Measurements from ENCODE around the gene GPR158. TPM values are rescaled to one million over a fixed set of nuclear protein-coding genes. Genes with fewer than 3 reads are reported as not detected.

The GPR158 gene
- total and polyA plus RNA-seq, 2 donors from 2014 or later, result 0.09 to 0.22 TPM

GRCh38 chr10:25483999-25484398, 309.2 kb downstream of the GPR158 start:
- Histone ChIP-seq H3K36me3 (ENCODE audit: control insufficient read depth in 2 of 3, insufficient read depth in 3 of 3, low read length in 3 of 3) (no peaks in the 10 kb centered on the region), H3K4me3 (ENCODE audit: low read length in 3 of 3) (no peak overlapping the region), H3K27ac (ENCODE audit: low read depth in 2 of 2, low read length in 2 of 2) (no peak overlapping the region), H3K27me3 (ENCODE audit: control insufficient read depth, insufficient read depth, low read length) (no peaks in the 10 kb centered on the region), H3K4me1 (ENCODE audit: control insufficient read depth in 2 of 3, insufficient read depth in 2 of 3, low read depth in 1 of 3, low read length in 3 of 3) (no peaks in the 10 kb centered on the region), H3K9me3 (ENCODE audit: control insufficient read depth in 2 of 3, insufficient read depth in 1 of 3, low read length in 3 of 3) (peaks cover 0 to 9% (median 0%) of the 10 kb centered on the region in 3 donors), H3K9ac (ENCODE audit: low read length in 3 of 3) (no peak overlapping the region)
- FAIRE-seq (no peak), DNase-seq (no peak)
- intact Hi-C loops (cut with DNase I), result no loop called here
- TF ChIP-seq CTCF (IDR thresholded peaks at IDR 0.05; ENCODE audit: borderline replicate concordance, extremely low read depth, insufficient read depth), result no peak

GRCh38 chr10:25487266-25487665, 312.5 kb downstream of the GPR158 start:
- no peaks in the 10 kb centered on the region for H3K27me3 ChIP-seq (ENCODE audit: control insufficient read depth, insufficient read depth, low read length)
- H3K9ac ChIP-seq (ENCODE audit: low read length in 3 of 3), result no peak overlapping the region
- intact Hi-C loops (cut with DNase I), result no loop called here
- H3K27ac ChIP-seq (ENCODE audit: low read depth in 2 of 2, low read length in 2 of 2), result no peak overlapping the region
- FAIRE-seq (no peak), DNase-seq (no peak)
- H3K4me3 ChIP-seq (ENCODE audit: low read length in 3 of 3), result no peak overlapping the region
- peaks cover 0 to 9% (median 0%) of the 10 kb centered on the region in 3 donors for H3K9me3 ChIP-seq (ENCODE audit: control insufficient read depth in 2 of 3, insufficient read depth in 1 of 3, low read length in 3 of 3)
- no peaks in the 10 kb centered on the region for H3K4me1 ChIP-seq (ENCODE audit: control insufficient read depth in 2 of 3, insufficient read depth in 2 of 3, low read depth in 1 of 3, low read length in 3 of 3)
- no peak for TF ChIP-seq CTCF (IDR thresholded peaks at IDR 0.05; ENCODE audit: borderline replicate concordance, extremely low read depth, insufficient read depth)
- H3K36me3 ChIP-seq (ENCODE audit: control insufficient read depth in 2 of 3, insufficient read depth in 3 of 3, low read length in 3 of 3), result no peaks in the 10 kb centered on the region

GRCh38 chr10:25492040-25492439, 317.2 kb downstream of the GPR158 start:
- no peaks in the 10 kb centered on the region for H3K9me3 ChIP-seq (ENCODE audit: control insufficient read depth in 2 of 3, insufficient read depth in 1 of 3, low read length in 3 of 3)
- no peak overlapping the region for H3K4me3 ChIP-seq (ENCODE audit: low read length in 3 of 3)
- intact Hi-C loops (cut with DNase I), result no loop called here
- H3K27ac ChIP-seq (ENCODE audit: low read depth in 2 of 2, low read length in 2 of 2), result no peak overlapping the region
- H3K36me3 ChIP-seq (ENCODE audit: control insufficient read depth in 2 of 3, insufficient read depth in 3 of 3, low read length in 3 of 3), result no peaks in the 10 kb centered on the region
- no peak for TF ChIP-seq CTCF (IDR thresholded peaks at IDR 0.05; ENCODE audit: borderline replicate concordance, extremely low read depth, insufficient read depth)
- no peak overlapping the region for H3K9ac ChIP-seq (ENCODE audit: low read length in 3 of 3)
- no peak for FAIRE-seq
- no peaks in the 10 kb centered on the region for H3K27me3 ChIP-seq (ENCODE audit: control insufficient read depth, insufficient read depth, low read length)
- no peak for DNase-seq
- no peaks in the 10 kb centered on the region for H3K4me1 ChIP-seq (ENCODE audit: control insufficient read depth in 2 of 3, insufficient read depth in 2 of 3, low read depth in 1 of 3, low read length in 3 of 3)

GRCh38 chr10:25492680-25493079, 317.9 kb downstream of the GPR158 start:
- intact Hi-C loops (cut with DNase I), result no loop called here
- H3K9ac ChIP-seq (ENCODE audit: low read length in 3 of 3), result no peak overlapping the region
- FAIRE-seq, result peak; percentile 32

More at GRCh38 chr10:25492680-25493079, 317.9 kb downstream of the GPR158 start:
- DNase-seq, result no peak
- no peaks in the 10 kb centered on the region for H3K27me3 ChIP-seq (ENCODE audit: control insufficient read depth, insufficient read depth, low read length)
- no peak for TF ChIP-seq CTCF (IDR thresholded peaks at IDR 0.05; ENCODE audit: borderline replicate concordance, extremely low read depth, insufficient read depth)
- no peaks in the 10 kb centered on the region for H3K4me1 ChIP-seq (ENCODE audit: control insufficient read depth in 2 of 3, insufficient read depth in 2 of 3, low read depth in 1 of 3, low read length in 3 of 3)
- no peaks in the 10 kb centered on the region for H3K9me3 ChIP-seq (ENCODE audit: control insufficient read depth in 2 of 3, insufficient read depth in 1 of 3, low read length in 3 of 3)
- no peaks in the 10 kb centered on the region for H3K36me3 ChIP-seq (ENCODE audit: control insufficient read depth in 2 of 3, insufficient read depth in 3 of 3, low read length in 3 of 3)
- no peak overlapping the region for H3K4me3 ChIP-seq (ENCODE audit: low read length in 3 of 3)
- H3K27ac ChIP-seq (ENCODE audit: low read depth in 2 of 2, low read length in 2 of 2), result no peak overlapping the region
